ENCODE data around the gene SNCAIP. TPM values are rescaled to one million over a fixed set of nuclear protein-coding genes. Genes with fewer than 3 reads are reported as not detected.

The SNCAIP gene
- total RNA-seq, 2 donors from 2014 or later, result not detected

DNA sequence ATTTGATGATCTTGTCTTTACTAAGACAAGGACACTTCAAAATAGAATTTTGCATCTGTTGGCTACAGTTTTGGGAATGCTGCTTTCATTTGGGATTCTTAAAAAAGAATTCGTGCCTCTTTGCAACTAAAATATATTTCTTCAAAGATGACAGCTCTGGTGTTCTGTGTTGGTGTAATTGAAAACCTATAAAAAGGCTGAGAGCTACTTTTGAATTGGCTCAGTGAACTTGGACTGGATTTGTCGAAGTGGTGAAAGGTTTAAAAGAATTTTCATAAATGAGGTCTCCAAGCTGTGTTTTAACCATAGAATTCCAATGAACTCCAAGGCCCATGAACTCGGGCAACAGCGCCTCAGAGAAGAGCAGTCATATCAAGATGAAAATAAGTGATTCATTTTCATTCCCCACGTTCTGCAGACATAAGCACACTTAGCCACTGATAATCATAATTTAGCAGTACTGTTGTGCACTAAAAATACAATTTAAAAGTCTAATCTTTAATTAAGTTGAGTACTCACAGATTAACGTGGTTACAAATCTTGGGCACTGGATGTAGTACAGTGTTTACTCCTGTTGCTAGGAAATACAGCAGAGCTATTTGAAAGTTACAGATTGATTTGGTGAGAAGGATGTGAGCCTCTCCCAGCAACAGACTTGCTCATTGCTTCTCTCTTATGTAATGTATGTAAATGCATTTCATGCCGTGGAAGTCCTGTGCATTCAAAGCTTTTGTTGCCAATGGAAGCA is 10.9 kb downstream of the SNCAIP start:
- H3K9me3 Mint-ChIP-seq, result no peaks in the 10 kb centered on the region
- no peak for DNase-seq

DNA sequence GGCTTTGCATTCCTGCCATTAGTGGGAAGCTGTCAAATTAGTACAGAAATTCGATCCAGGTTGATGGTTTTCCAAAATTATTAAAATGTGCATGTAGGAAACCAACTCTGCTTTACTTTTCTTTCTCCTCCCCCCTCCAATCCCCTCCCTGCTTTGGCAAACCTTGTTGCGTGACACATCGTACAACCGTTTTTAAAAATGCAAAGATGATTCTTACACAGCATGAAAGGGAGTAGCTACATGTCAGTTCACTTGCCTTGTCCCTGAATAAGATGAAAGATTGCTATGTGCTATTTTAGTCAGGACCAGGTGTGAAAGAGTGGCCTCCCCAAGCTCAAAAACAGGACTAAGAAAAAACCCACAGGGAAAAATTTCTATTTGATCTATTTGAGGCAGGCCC is 11.7 kb downstream of the SNCAIP start:
- no peaks in the 10 kb centered on the region for H3K9me3 Mint-ChIP-seq
- H3K4me3 Mint-ChIP-seq, result no peak overlapping the region
- no peak for ATAC-seq (replicated peaks in 1 of 2)
- no peaks in the 10 kb centered on the region for H3K4me1 Mint-ChIP-seq (ENCODE audit: low read depth)
- no peak for DNase-seq
- no peaks in the 10 kb centered on the region for H3K36me3 Mint-ChIP-seq (ENCODE audit: insufficient read depth in 2 of 2)
- no peak overlapping the region for H3K27ac Mint-ChIP-seq
- peaks cover 6% of the 10 kb centered on the region for H3K27me3 Mint-ChIP-seq (ENCODE audit: low read depth)

More for the DNA sequence above, 10.9 kb downstream of the SNCAIP start:
- peaks cover 6% of the 10 kb centered on the region for H3K27me3 Mint-ChIP-seq (ENCODE audit: low read depth)
- no peaks in the 10 kb centered on the region for H3K4me1 Mint-ChIP-seq (ENCODE audit: low read depth)
- no peak overlapping the region for H3K4me3 Mint-ChIP-seq
- no peaks in the 10 kb centered on the region for H3K36me3 Mint-ChIP-seq (ENCODE audit: insufficient read depth in 2 of 2)
- ATAC-seq (replicated peaks in 1 of 2), result no peak
- no peak overlapping the region for H3K27ac Mint-ChIP-seq

DNA sequence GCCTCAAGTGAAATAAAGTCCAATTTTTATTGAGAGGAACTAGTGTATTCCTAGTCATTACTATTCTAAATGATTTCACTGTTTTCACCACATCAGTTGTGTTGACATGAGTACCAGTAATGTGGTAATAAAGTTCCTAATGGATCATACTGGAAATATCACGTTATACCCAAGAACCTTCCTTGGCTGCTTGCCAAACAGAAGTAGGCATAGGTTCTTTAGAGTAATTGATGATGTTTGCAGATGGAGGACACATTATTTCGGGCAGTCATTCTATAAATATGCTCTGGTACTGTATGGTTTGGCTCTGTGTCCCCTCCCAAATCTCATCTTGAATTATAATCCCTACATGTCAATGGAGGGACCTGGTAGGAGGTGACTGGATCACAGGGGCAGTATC is 15.1 kb downstream of the SNCAIP start:
- peaks cover 0 to 2% of the 10 kb centered on the region in 2 donors for H3K9me3 Mint-ChIP-seq
- DNase-seq, result no peak
- no peak overlapping the region for H3K27ac Mint-ChIP-seq
- H3K4me1 Mint-ChIP-seq (ENCODE audit: low read depth), result no peaks in the 10 kb centered on the region
- no peak for ATAC-seq (replicated peaks in 1 of 2)
- H3K4me3 Mint-ChIP-seq, result no peak overlapping the region
- H3K27me3 Mint-ChIP-seq (ENCODE audit: low read depth), result no peaks in the 10 kb centered on the region
- no peaks in the 10 kb centered on the region for H3K36me3 Mint-ChIP-seq (ENCODE audit: insufficient read depth in 2 of 2)

DNA sequence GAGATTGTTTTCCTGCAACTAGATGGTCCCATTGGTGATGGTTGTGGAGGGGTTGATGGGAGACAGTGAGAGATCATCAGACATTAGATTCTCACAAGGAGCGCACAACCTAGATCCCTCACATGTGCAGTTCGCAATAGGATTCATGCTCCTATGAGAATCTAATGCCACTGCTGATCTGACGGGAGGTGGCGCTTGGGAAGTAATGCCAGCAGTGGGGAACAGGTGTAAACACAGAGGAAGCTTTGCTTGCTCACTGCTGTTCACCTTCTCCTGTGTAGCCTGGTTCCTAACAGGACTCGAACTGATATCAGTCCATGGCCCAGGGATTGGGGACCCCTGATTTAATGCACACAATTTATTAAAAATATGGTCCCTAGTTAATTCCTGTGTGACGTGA is 18.8 kb downstream of the SNCAIP start:
- no peaks in the 10 kb centered on the region for H3K4me1 Mint-ChIP-seq (ENCODE audit: low read depth)
- no peak overlapping the region for H3K4me3 Mint-ChIP-seq
- H3K36me3 Mint-ChIP-seq (ENCODE audit: insufficient read depth in 2 of 2), result no peaks in the 10 kb centered on the region

GRCh38 chr5:122332599-122333555 is 20.8 kb downstream of the SNCAIP start:
- Mint-ChIP-seq H3K36me3 (ENCODE audit: insufficient read depth in 2 of 2) (no peaks in the 10 kb centered on the region), H3K4me1 (ENCODE audit: low read depth) (no peaks in the 10 kb centered on the region), H3K9me3 (peaks cover 0 to 2% of the 10 kb centered on the region in 2 donors), H3K27me3 (ENCODE audit: low read depth) (no peaks in the 10 kb centered on the region), H3K4me3 (no peak overlapping the region), H3K27ac (no peak overlapping the region)
- no peak for DNase-seq
- ATAC-seq (replicated peaks in 1 of 2), result no peak

More for the DNA sequence above, 18.8 kb downstream of the SNCAIP start:
- H3K27me3 Mint-ChIP-seq (ENCODE audit: low read depth), result no peaks in the 10 kb centered on the region
- ATAC-seq (replicated peaks in 1 of 2), result no peak
- peaks cover 0 to 2% of the 10 kb centered on the region in 2 donors for H3K9me3 Mint-ChIP-seq
- H3K27ac Mint-ChIP-seq, result no peak overlapping the region
- DNase-seq, result no peak

DNA sequence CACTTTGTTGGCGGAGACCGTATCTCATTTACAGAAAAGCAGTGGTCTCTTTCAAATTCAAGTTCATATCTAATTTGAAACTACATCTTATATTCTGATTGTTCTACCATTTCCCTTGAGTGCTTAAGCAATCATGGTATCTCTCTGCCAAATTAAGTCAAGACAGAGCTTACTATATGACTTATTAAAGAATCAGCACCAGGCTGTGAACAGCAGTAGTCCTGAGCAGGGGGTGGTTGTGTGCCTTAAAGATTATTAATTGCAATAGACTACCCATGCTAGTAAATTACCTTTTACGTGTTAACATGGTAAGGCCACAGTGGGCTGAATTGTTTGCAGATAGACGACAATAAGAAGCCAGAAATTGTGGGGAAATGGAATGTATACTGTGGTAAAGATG is 21.5 kb downstream of the SNCAIP start:
- Mint-ChIP-seq H3K4me3 (no peak overlapping the region), H3K36me3 (ENCODE audit: insufficient read depth in 2 of 2) (no peaks in the 10 kb centered on the region), H3K27ac (no peak overlapping the region), H3K27me3 (ENCODE audit: low read depth) (no peaks in the 10 kb centered on the region), H3K4me1 (ENCODE audit: low read depth) (no peaks in the 10 kb centered on the region), H3K9me3 (peaks cover 0 to 2% of the 10 kb centered on the region in 2 donors)
- DNase-seq (no peak), ATAC-seq (replicated peaks in 1 of 2) (no peak)

GRCh38 chr5:122339591-122339990 is 27.6 kb downstream of the SNCAIP start:
- H3K4me3 Mint-ChIP-seq, result no peak overlapping the region
- DNase-seq, result no peak
- H3K27me3 Mint-ChIP-seq (ENCODE audit: low read depth), result no peaks in the 10 kb centered on the region
- H3K4me1 Mint-ChIP-seq (ENCODE audit: low read depth), result no peaks in the 10 kb centered on the region
- H3K36me3 Mint-ChIP-seq (ENCODE audit: insufficient read depth in 2 of 2), result no peaks in the 10 kb centered on the region
- no peak overlapping the region for H3K27ac Mint-ChIP-seq
- H3K9me3 Mint-ChIP-seq, result no peaks in the 10 kb centered on the region
- ATAC-seq (replicated peaks in 1 of 2), result no peak

DNA sequence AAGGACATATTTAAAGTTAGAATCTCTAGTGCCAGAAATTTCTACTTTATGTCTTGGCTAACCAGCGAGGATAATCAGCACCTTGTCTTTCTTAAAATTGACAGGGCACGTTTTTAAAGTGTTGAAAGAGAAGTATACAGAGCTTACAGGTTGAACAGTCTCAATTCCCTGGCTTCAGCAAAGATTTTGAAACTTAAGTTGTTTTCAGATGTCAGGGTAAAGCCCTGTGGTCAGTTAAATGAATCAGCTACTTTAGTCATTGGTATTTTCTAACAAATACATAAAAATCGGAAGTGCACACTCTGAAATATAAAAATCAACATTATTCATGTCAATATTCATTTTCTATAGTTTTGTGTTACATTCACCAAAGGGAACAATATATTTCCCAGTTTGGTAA is 29.1 kb downstream of the SNCAIP start:
- Mint-ChIP-seq H3K27ac (no peak overlapping the region), H3K36me3 (ENCODE audit: insufficient read depth in 2 of 2) (no peaks in the 10 kb centered on the region), H3K4me3 (no peak overlapping the region), H3K27me3 (ENCODE audit: low read depth) (no peaks in the 10 kb centered on the region), H3K4me1 (ENCODE audit: low read depth) (no peaks in the 10 kb centered on the region), H3K9me3 (no peaks in the 10 kb centered on the region)
- ATAC-seq (replicated peaks in 1 of 2) (no peak), DNase-seq (no peak)

DNA sequence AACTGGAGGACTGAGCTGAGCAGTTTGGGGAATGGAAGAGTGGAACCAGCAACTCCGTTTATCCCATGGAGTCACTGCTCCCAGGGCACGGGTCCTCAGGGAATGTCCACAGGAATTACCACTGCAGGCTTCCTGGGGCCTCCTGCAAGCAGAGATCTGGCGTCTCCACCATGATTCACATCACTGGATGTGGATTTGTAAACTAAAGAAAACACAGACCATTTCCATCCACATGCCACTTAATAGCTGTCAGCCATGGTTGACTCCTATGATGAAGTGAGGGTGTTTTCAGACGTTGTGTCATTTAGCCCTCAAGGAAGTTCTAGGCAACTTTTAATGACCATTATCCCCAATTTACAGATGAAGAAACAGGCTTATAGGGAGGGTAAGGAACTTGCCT is 30.2 kb downstream of the SNCAIP start:
- H3K4me3 Mint-ChIP-seq, result no peak overlapping the region
- no peaks in the 10 kb centered on the region for H3K9me3 Mint-ChIP-seq
- H3K36me3 Mint-ChIP-seq (ENCODE audit: insufficient read depth in 2 of 2), result no peaks in the 10 kb centered on the region
- DNase-seq, result no peak
- no peaks in the 10 kb centered on the region for H3K27me3 Mint-ChIP-seq (ENCODE audit: low read depth)
- no peak for ATAC-seq (replicated peaks in 1 of 2)
- H3K27ac Mint-ChIP-seq, result no peak overlapping the region
- no peaks in the 10 kb centered on the region for H3K4me1 Mint-ChIP-seq (ENCODE audit: low read depth)

DNA sequence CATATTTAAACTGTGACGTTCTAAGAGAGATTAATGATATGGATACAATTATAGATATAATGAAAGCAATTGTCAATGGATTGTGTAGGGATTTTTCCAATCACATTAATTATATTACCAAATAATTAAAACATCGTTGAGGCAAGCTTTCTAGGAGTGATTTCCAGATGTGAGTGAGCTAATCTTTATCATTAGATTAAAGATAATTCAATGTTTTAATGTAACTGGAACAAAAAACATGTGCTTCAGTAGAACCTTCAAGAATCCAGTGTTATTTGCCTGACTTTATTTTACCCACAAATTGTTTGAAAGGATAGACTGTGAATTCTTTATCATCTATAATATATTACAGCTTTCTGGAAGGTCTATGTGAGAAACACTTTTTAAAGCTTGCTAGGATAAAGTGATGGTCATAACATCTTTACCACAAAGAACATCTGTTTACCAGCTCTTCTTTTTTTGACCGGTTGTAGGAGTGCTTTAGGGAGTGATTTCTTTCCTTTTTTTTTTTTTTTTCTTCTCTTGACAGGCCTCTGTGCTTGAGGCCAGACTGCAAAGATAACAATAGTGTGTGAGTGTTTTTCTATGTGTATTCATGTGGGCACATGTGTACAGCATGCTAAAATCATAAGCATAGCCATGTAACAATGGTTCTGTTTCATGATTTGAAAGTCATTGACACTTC is 35.0 kb downstream of the SNCAIP start:
- no peaks in the 10 kb centered on the region for H3K27me3 Mint-ChIP-seq (ENCODE audit: low read depth)
- no peak for ATAC-seq (replicated peaks in 1 of 2)

DNA sequence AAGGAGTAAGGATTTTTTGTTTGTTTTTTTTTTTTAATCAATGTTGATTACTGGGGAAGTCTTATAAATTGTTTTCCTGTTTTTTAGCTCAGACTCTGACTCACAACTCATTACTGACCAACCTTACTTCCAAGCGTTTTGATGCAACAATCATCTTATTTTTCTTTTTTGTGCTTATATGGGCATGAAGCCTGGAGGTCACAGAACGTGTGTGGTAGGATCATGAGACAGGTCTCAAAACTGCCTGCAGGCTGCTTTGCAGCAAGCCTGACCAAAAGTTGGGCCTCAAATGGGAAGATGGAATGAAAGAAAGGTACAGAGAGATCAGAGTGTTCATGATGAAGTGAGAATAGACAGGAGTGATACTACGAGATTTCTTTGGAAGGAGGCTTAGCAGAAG is 38.5 kb downstream of the SNCAIP start:
- H3K27me3 Mint-ChIP-seq (ENCODE audit: low read depth), result no peaks in the 10 kb centered on the region
- no peak for DNase-seq
- H3K9me3 Mint-ChIP-seq, result no peaks in the 10 kb centered on the region
- no peak for ATAC-seq (replicated peaks in 1 of 2)
- no peaks in the 10 kb centered on the region for H3K36me3 Mint-ChIP-seq (ENCODE audit: insufficient read depth in 2 of 2)
- H3K27ac Mint-ChIP-seq, result no peak overlapping the region
- H3K4me3 Mint-ChIP-seq, result no peak overlapping the region
- H3K4me1 Mint-ChIP-seq (ENCODE audit: low read depth), result no peaks in the 10 kb centered on the region

More for the DNA sequence above, 35.0 kb downstream of the SNCAIP start:
- H3K4me3 Mint-ChIP-seq, result no peak overlapping the region
- no peaks in the 10 kb centered on the region for H3K36me3 Mint-ChIP-seq (ENCODE audit: insufficient read depth in 2 of 2)
- no peak for DNase-seq
- no peaks in the 10 kb centered on the region for H3K9me3 Mint-ChIP-seq
- H3K4me1 Mint-ChIP-seq (ENCODE audit: low read depth), result no peaks in the 10 kb centered on the region
- no peak overlapping the region for H3K27ac Mint-ChIP-seq

DNA sequence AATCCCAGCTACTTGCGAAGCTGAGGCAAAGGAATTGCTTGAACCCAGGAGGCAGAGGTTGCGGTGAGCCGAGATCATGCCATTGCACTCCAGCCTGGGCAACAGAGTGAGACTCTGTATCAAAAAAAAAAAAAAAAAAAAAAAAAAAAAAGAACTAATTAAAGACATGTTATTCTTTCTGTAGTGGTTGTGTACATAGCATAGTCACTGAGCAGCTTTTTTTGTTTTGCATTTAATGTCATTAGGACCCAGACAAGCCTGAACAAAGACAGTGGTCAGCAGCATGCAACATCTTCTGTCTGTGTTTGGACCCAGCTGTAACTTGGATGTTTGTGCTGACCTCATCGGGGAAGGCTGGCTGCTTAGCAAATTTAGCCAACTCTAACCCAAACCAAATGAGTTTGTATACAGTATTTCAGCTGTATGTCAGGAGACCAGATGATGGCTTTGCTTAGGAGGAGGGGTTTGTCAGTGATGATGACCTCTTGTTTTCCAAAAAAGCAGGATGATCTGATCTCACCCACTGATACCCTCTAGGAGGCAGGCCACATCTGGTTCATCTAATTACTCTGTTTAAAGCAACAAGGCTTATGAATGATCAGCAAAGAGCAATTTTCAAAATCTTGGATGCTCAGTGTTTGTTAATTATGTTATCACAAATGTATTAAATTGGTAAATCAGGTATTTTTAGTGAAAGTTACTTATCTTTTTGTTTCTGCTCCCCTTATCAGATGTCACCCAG is 39.5 kb downstream of the SNCAIP start:
- H3K4me3 Mint-ChIP-seq, result no peak overlapping the region
- no peaks in the 10 kb centered on the region for H3K4me1 Mint-ChIP-seq (ENCODE audit: low read depth)
- ATAC-seq (replicated peaks in 1 of 2) (no peak), DNase-seq (no peak)
- H3K9me3 Mint-ChIP-seq, result no peaks in the 10 kb centered on the region
- H3K27me3 Mint-ChIP-seq (ENCODE audit: low read depth), result no peaks in the 10 kb centered on the region
- no peak overlapping the region for H3K27ac Mint-ChIP-seq
- no peaks in the 10 kb centered on the region for H3K36me3 Mint-ChIP-seq (ENCODE audit: insufficient read depth in 2 of 2)

Data from activated T-cell treated with anti-CD3 and anti-CD28 coated beads, Interleukin-2, amount 50 U/mL, for 72 hours (primary cell).